Neural cell (in vitro differentiated cells): ENCODE results near the gene FAM181B.

Experiments
- CTCF ChIP-seq: fragments of 450-650 bp; IDR thresholded peaks from 2 replicates; pipeline ENCODE4 v1.5.1; 2014; ENCODE audit warnings: antibody characterized with exemption, mild to moderate bottlenecking, moderate library complexity; ENCODE audit not compliant: poor library complexity, severe bottlenecking
- EP300 ChIP-seq: fragments of 450-650 bp; conservative IDR thresholded peaks from 2 replicates; pipeline ENCODE4 v1.6.1; 2014; ENCODE audit warnings: antibody characterized with exemption, mild to moderate bottlenecking, moderate library complexity; ENCODE audit not compliant: poor library complexity, severe bottlenecking
- EZH2 ChIP-seq: fragments of 200-600, 300-800 bp; shearing (Covaris generic), sonication (generic); IDR thresholded peaks from 2 replicates; pipeline ENCODE4 v1.6.1; 2014; ENCODE audit warnings: antibody characterized with exemption, low read length, borderline replicate concordance, mild to moderate bottlenecking; ENCODE audit not compliant: insufficient read depth, poor library complexity, severe bottlenecking
- MXI1 ChIP-seq: fragments of 450-650 bp; conservative IDR thresholded peaks from 2 replicates; pipeline ENCODE4 v1.6.1; 2014; ENCODE audit warnings: antibody characterized with exemption, mild to moderate bottlenecking; ENCODE audit not compliant: poor library complexity, severe bottlenecking
- POLR2AphosphoS5 ChIP-seq: IDR thresholded peaks from 2 replicates; pipeline ENCODE4 v1.6.1; 2012
- RAD21 ChIP-seq: fragments of 450-650 bp; conservative IDR thresholded peaks from 2 replicates; pipeline ENCODE4 v1.6.1; 2014; ENCODE audit warnings: antibody characterized with exemption, mild to moderate bottlenecking, moderate library complexity
- REST ChIP-seq: IDR thresholded peaks from 2 replicates; pipeline ENCODE4 v1.6.1; 2012; ENCODE audit warnings: borderline replicate concordance
- SMC3 ChIP-seq: fragments of 450-650 bp; conservative IDR thresholded peaks from 2 replicates; pipeline ENCODE4 v1.6.1; 2014; ENCODE audit warnings: antibody characterized with exemption, mild to moderate bottlenecking, moderate library complexity; ENCODE audit not compliant: poor library complexity
- TAF1 ChIP-seq: IDR thresholded peaks from 2 replicates; pipeline ENCODE4 v1.6.1; 2012; ENCODE audit warnings: low read depth

GRCh38 chr11:82753921-82754320 is 20.3 kb upstream of the FAM181B start:
- no peak for TF ChIP-seq REST
- no peak for TF ChIP-seq CTCF
- TF ChIP-seq MXI1: no peak
- TF ChIP-seq POLR2AphosphoS5: no peak
- TF ChIP-seq RAD21: no peak
- TF ChIP-seq EZH2: no peak
- no peak for TF ChIP-seq EP300
- no peak for TF ChIP-seq TAF1
- TF ChIP-seq SMC3: no peak
